ENCODE results near the gene IQCC.
"Not testable (repeated sequence)": the region's sequence is repeated elsewhere in the genome, so short reads cannot be mapped to it uniquely, and the experiment has no call there.

The IQCC gene

DNA sequence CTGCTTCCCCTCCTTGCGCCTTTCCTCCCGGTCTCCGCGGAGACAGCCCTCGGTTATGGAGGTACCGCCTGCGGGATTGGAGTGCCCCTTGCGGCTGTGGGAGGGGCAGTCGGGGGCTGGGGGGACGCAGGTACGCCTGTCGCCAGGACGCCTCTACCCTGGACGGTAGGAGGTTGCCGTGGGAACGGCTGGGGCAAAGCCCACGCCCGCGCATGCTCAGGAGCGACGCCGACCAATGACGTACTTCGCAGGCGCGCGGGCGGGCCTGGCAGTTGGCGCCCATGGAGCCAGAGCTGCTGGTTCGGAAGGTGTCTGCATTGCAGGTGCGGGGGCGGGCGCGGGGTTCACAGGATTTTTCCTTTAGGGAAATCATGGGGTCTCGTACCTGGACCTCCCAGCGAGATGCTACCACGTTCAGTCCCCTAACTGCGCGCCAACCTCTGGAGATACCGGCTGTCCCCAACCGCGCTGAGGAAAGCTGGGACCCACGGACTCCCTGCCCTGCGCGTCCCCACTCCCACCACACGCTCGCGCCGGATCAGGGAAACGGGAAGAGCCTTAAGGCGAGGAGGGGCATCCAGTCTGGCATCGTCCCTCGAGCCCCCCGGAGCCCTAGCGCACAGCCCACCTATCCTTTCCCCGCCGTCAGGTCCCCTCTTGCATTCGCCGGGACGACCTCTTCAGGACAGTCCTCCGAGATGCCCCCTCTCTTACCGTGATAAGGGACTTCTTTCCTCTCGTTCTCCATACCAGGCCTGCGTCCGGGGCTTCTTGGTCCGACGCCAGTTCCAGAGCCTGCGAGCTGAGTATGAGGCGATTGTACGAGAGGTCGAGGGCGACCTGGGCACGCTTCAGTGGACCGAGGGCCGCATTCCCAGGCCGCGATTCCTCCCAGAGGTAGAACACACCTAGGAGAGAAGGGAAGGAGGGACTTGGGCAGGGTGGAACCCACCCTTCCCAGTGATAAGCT is at the start of gene IQCC:
Gene IQCC (plus strand): TSS at position 271 of the 970 bp plus-strand sequence. CDS start 11 bp downstream, at position 282.
- DNase-seq (ENCODE audit: low read depth): peak; percentile 56

DNA sequence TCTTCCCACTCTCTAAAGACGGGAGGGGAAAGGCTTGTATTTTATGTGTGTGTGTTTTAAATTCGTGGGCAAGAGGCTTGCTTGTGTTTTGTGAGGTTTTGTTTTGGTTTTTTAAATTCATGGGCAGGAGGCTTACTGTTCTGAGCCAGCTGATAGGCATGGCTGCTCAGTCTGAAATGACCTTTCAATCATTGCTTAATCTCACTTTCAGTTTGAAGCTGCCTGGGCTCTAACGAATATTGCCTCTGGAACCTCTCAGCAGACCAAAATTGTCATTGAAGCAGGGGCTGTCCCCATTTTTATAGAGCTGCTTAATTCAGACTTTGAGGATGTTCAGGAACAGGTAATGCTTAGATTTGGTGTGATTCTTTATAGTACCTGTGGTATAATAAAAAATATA is 46.3 kb upstream of the IQCC start:
- DNase-seq (ENCODE audit: low read depth): no peak

DNA sequence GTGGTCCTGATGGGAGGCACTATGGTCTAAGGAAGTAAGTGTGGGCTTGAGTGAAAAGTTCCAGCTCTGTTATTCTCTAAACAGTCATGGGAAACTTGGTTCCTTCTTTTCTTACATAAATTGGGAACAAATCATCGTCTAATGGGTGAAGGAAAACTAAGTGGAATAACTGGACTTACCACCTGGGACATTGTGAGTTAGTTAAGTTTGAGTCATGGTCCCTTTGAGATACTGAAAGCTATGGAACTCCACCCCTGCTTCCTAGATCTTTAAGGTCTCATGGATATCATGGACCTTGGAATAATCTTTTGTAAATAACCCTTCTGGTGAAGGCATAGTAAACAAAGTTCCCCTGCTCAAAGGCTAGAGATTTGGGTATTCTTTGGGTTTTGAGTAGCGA is 42.1 kb upstream of the IQCC start:
- no peak for DNase-seq (ENCODE audit: low read depth)

DNA sequence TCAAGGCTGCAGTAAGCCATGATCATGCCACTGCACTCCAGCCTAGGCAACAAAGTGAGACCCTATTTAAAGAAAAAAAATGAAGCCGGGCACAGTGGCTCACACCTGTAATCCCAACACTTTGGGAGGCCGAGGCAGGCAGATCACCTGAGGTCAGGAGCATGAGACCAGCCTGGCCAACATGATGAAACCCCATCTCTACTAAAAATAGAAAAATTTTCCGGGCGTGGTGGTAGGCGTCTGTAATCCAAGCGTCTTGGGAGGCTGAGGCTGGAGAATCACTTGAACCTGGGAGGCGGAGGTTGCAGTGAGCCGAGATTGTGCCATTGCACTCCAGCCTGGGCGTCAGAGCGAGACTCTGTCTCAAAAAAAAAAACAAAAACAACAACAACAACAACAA is 39.8 kb upstream of the IQCC start:
- not testable (repeated sequence) for DNase-seq (ENCODE audit: low read depth)

DNA sequence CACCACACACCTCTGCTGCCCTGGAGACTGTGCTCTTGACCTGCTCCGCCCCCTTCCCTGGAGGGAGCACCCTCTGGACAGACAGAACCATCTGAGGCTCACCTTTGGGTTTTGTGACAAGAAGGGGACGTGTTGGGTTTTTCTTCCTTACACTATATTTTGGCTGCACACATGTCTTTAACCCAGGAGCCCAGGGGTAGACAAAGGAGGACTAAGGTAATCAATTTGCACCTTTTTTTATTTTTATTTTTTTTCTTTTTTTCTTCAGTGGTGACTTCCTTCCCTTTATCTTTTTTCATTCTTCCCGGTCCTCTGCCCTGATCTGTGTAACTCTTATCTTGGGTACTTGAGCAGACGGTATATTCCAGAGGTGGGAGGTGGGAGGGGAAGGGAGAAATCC is 34.5 kb upstream of the IQCC start:
- DNase-seq (ENCODE audit: low read depth): no peak

DNA sequence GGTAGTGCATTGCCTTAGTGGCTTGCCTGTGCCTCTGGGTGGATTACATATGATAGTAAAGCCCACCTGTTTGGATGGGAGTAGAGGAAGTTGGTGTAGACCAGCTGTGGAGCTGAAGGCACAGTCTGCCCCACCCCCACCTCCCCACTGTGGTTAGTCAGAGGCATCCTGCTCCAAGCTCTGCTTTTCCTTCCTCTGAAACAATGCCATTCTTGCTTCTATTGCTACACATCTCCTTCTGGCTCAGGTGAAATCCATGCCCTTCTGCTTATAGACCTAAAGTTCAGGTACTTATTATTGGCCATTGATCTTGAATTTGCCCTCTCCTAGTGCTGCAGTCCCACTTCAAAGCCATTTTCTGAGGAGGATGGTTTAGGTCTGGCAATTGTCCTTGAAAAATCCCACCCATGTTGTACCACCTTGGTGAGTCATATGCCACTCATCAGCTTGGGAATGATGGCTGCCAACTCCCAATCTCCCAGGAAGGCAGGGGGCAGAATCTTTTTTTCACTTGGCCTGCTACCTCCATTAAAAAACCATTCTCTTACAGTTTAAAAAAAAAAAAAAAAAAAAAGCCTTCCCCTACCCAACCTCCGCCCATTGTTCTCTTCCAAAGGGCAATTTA is 32.7 kb upstream of the IQCC start:
- no peak for DNase-seq (ENCODE audit: low read depth)

DNA sequence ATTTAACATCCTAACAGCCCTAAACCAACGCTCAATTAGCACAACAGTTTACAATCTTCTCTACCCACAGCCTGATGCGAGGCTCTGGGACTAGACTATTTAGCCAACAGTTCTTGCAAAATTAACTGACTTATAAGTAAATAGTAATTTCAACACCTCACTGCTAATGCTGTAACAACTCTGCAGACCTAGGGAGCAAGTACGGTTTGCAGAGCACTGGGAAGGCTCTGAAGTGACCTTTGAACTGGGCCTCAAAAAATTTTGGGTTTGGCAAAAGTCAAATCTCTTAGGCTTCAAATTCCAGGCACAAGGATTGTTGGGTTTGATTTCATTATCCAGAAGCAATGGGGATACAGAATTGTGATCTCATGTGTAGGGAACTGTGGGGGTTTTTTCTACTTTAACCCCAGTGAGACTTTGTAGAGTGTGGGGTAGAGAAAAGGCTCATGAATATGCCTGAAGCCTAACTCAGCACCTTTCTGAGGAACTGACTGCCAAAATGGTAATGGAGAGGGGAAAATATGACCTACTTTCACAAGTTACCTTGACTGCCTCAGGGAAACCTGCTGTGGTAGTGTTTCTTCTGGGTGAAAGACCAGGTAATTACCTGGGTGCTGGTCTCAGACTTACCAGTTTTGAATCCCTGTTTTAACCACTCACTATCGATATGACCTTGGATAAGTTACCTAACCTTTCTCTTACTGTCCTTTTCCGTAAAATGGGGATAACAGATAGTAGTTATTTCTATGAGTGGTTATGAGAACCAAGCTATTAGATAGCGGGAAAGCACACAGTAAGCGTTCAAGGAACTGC is 26.9 kb upstream of the IQCC start:
- DNase-seq (ENCODE audit: low read depth): no peak

DNA sequence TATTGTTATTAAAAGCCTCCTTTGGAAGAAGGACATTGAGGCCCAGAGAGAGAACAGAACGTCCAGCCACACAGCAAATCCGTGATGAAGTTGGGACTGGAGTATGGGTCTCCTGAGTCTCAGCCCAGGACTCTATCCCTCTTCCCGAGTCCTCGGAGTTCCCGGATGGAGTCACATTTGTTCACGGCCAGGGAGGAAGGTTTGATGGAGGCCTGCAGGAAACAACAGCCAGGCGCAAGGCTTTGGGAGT is 26.4 kb upstream of the IQCC start:
- no peak for DNase-seq (ENCODE audit: low read depth)

DNA sequence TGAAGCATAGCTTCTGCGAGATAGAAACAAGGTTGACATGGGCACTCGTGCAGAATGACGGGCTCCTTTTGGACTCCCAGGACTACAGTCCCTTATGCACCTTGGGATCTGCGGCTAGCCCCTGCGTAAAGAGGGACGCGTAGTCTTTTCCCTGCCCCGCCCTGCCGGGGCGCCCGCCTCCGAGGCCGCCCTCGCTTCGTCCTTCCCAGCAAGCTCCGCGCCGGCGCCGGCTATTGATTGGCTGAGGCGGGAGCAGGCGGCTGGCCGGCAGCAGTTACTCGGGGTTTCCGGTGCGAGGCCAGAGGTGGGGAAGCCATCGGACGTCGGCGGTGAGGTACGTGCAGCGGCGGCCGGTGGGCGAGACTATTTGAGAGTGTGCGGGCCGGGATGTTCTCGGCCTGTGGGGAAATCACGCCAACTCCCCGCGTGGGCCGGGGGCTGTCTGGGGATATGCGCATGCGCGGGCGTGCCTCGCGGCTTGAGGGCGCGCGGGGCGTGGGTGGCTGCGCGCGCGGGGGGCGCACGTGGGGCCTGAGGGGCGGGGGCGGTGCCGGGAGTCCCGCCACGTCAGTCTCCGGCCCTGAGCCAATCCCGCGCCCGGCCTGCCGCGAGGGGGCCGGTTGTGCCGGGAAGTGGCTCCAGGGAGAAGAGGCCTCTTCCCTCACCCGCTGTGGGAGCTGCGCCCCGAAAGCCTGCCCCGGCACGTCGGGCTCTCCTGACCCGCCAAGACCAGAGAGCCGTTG is 25.9 kb upstream of the IQCC start, which contains the start of gene TXLNA:
Gene TXLNA (plus strand): TSS at position 233 of the 743 bp plus-strand sequence. CDS start 671 bp downstream, outside the sequence.
- DNase-seq (ENCODE audit: low read depth): peak; percentile 82

DNA sequence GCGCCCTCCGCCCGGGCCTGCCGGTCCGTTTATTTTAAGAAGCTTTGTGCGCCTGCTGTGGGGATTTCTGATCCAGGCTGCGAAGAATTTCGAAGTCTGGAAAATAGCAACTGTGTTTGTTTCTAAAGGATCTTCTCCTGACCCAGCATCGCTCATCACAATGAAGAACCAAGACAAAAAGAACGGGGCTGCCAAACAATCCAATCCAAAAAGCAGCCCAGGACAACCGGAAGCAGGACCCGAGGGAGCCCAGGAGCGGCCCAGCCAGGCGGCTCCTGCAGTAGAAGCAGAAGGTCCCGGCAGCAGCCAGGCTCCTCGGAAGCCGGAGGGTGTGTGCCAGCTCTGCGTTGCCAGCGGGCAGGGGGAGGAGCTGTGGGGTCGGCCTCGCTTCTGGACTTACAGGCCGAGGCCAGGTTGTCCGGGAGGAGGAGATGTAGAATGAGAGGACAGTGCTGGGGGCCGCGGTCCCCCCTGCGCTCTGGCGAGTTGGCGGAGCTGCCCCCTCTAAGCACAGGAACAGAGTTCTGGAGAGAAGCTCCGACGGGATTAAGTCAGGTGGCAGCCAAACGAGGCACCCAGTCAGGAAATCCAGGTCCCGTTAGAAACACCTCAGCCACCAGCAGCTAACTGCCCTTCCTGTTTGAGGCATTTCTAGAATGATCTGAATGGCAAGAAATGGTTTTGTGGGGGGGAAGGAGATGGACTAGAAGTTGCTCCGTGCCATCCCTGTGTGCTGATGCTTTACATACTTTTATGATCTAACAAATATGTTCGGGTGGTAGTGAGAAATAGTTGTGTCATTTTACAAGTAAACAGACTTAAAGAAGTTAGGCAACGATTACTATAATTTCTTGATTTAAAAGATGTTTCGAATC is 25.0 kb upstream of the IQCC start:
- DNase-seq (ENCODE audit: low read depth): no peak

DNA sequence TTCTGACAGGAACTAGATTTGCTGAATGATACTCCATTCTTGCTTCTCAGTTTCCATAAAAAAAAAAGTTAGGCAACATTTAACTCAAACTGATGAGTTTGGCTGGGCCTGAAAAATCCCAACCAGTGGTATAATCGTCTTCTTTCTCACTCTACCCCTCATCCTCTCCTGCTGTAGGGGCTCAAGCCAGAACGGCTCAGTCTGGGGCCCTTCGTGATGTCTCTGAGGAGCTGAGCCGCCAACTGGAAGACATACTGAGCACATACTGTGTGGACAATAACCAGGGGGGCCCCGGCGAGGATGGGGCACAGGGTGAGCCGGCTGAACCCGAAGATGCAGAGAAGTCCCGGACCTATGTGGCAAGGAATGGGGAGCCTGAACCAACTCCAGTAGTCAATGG is 24.4 kb upstream of the IQCC start:
- DNase-seq (ENCODE audit: low read depth): no peak

DNA sequence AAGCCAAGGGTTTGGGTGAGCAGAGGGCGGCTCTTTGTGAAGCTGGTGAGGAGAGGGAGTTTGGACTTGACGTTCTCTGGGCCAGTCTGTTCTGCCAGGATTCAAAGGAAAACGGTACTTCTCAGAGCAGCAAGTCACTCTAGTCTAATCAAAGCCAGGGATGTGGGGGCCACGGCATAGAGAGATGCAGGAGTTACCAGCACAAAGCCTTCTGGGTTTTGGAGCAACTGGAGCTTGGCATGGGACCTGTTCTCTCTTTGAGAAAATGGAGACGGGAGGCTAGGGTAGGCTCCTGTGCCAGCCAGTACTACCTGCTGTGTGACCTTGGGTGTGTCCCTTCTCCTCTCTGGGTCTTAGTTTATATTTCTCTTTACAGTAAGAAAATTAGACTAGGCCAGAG is 23.9 kb upstream of the IQCC start:
- DNase-seq (ENCODE audit: low read depth): no peak

DNA sequence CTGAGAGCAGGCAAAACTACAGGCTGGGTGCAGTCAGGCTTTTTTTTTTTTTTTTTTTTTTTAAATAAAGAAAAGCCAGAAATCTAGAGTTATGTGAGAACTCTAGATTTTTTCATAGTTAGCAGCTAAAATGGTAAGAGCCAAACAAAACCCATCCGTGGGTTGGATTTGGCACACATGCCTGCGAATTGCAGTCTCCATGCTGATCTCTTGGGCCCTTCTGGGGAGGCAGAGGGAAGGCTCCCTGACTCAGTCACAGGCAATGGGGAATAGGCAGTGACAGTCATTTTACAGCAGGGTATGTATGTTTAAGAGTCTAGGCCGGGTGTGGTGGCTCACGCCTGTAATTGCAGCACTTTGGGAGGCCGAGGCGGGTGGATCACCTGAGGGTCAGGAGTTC is 23.4 kb upstream of the IQCC start:
- DNase-seq (ENCODE audit: low read depth): no peak

DNA sequence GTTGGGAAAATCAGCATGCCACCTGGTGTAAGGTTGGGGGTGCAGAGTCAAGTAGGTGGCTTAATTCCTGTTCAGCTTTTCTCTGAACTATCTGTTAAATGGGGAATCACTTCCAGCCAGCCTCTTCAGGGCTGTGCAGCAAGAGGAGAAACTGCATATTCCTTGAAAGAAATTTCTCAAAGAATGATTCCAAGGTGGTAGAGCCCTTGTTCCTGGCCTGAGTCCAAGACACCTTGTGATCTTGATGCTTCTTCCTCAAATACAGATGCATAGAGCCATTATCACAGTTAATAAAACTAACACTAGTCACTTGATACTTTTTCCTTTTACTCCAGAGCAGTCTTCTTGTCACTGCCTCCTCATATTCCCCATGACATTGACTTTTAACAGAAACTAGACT is 20.8 kb upstream of the IQCC start:
- no peak for DNase-seq (ENCODE audit: low read depth)

DNA sequence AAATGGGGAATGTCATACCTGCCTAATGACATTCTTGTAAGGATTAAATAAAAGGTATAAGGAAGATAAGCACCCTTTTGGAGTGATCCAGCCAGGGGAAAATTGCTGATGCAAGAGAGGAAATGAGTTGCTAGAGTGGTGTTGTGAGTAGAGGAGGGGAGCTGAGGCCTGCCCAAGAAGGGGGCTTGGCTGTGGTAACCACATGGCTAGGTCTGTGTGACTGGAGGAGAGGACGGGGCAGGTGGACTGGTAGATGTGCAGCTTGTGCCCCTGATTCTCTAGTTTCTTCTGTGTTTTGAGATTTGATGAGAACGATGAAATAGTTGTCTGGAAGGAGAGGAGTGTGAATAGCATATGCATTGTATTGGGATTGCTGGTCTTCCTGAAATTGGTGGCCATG is 19.4 kb upstream of the IQCC start:
- no peak for DNase-seq (ENCODE audit: low read depth)

DNA sequence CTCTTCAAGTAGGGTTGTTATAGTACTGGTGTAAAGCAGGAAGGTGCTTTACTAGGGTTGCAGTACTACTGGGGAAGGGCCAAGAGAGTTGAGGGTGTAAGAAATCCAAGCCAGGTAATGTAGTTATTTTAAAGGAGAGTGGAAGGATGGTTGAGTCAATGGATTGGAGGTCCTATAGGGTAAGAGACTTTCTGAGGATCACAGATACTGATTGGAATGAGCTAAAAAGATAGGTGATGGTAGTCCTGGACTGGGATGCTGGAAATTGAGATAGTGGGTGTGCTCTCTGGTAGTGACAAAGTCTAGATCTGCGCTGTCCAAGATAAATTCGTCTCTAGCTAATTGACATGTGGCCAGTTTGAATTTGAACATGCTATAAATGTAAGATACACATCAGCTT is 19.0 kb upstream of the IQCC start:
- no peak for DNase-seq (ENCODE audit: low read depth)

DNA sequence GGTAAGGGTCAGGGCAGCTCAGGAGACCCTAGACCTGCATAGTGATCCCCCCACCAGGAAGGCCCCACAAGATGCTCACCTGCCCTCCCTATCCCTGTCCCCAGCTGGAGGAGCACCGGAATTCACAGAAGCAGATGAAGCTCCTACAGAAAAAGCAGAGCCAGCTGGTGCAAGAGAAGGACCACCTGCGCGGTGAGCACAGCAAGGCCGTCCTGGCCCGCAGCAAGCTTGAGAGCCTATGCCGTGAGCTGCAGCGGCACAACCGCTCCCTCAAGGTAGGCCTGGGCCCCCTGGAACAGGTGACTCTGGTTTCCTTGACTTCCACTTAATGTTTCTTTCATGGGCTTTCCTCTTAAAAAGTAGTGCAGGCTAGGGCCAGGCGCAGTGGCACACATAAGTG is 17.6 kb upstream of the IQCC start:
- DNase-seq (ENCODE audit: low read depth): no peak

DNA sequence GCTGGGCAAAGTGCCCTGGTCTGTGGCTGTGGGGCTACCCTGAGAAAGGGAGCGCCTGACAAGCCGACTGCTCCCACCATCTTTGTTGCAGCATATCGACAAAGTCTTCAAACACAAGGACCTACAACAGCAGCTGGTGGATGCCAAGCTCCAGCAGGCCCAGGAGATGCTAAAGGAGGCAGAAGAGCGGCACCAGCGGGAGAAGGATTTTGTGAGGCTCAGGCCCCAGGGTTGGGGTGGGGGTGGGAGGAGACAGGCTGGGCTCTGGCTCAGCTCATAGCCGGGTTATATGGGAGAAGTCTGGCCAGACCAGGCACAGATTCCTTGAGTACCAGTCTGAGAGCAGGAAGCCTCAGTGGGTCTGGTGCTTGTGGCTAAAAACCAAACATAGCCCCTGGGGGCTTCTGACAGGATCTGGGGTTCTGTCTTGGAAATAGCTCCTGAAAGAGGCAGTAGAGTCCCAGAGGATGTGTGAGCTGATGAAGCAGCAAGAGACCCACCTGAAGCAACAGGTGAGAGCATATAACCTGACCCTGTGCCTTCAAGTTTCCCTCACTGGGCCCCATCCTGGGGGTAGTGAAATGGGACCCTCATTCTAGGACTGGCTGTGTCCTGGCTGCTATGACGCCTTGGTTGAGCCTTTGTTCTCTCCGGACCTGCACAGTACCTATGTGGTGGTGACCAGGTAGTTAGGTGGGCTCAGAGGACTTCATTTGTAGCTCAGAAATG is 13.1 kb upstream of the IQCC start:
- no peak for DNase-seq (ENCODE audit: low read depth)

DNA sequence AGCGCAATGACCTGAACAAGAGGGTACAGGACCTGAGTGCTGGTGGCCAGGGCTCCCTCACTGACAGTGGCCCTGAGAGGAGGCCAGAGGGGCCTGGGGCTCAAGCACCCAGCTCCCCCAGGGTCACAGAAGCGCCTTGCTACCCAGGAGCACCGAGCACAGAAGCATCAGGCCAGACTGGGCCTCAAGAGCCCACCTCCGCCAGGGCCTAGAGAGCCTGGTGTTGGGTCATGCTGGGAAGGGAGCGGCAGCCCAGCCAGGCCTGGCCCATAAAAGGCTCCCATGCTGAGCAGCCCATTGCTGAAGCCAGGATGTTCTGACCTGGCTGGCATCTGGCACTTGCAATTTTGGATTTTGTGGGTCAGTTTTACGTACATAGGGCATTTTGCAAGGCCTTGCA is 10.5 kb upstream of the IQCC start:
- DNase-seq (ENCODE audit: low read depth): no peak

DNA sequence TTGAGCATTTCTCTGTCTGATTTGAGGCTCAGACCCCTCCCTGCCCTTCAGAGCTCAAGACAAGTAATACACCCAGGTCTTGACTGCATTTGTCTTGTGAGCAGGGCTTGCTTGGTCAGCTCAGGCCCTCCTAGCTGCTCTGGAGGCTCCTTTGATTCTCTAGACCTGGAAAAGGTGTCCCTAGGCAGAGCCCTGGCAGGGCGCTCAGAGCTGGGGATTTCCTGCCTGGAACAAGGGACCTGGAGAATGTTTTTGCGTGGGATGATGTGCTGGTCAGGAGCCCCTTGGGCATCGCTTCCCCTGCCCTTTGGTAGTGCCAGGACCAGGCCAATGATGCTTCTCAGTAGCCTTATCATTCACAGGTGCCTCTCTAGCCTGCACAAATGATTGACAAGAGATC is 9.9 kb upstream of the IQCC start:
- no peak for DNase-seq (ENCODE audit: low read depth)

Data from GM04504 (cell line).